Measurements from ENCODE around the gene FGF13.

Gene FGF13

GRCh38 chrX:138664016-138664415, 47.5 kb downstream of the FGF13 start:
- no peak for DNase-seq (ENCODE audit: low spot score)

GRCh38 chrX:138651494-138651893, 60.0 kb downstream of the FGF13 start:
- no peak for DNase-seq (ENCODE audit: low spot score)

DNA sequence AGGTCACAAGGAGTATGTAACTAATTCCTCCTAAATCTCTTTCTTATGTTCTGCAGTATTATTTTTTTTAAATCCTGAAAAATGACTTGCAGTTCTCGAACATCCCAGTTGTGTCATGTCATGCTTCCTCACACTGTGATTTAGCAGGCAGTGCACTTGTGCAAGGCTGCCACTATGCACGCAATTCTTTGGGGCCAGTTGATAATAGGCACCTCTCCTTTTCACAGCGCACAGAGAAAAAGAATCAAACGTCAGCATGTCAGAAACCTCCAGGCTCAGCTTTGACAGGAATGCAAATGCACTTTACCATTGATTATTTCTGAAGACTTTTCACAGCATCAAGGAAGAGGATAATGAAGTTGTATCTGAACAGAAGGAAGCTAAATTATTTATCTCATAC, 62.9 kb downstream of the FGF13 start:
- DNase-seq (ENCODE audit: low spot score), result no peak

GRCh38 chrX:138638996-138639395, 72.5 kb downstream of the FGF13 start:
- no peak for DNase-seq (ENCODE audit: low spot score)
